C4-2B (cell line): ENCODE measurements around the gene AGBL1.

ENCODE experiments used
- ZFX ChIP-seq: fragments of 450-650 bp; IDR thresholded peaks from 2 replicates; pipeline ENCODE4 v1.6.1; 2017
- TF ChIP-seq, protein P1 (sequence below): fragments of 450-650 bp; conservative IDR thresholded peaks from 2 replicates; pipeline ENCODE4 v1.5.1; 2017; ENCODE audit warnings: mild to moderate bottlenecking

DNA sequence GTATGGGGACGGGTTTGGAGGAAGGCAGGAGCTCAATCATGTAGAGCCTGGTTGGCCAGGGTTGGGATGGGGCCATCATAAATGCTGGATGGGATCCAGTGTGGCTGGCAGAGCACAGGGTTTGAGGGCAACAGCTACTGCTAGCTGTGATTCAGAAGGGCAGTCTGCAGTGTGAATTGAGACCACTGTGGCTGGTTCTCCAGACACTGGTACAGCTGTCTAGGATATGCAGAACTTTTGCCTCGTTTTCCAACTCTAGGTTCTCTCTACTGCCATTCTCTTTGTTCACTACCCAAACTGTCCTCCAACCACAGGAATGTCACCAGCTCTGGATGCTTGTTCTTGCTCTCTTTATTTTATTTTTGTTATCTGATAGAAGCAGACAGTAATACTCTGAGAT is 543.6 kb downstream of the AGBL1 start:
- TF ChIP-seq, protein P1, sequence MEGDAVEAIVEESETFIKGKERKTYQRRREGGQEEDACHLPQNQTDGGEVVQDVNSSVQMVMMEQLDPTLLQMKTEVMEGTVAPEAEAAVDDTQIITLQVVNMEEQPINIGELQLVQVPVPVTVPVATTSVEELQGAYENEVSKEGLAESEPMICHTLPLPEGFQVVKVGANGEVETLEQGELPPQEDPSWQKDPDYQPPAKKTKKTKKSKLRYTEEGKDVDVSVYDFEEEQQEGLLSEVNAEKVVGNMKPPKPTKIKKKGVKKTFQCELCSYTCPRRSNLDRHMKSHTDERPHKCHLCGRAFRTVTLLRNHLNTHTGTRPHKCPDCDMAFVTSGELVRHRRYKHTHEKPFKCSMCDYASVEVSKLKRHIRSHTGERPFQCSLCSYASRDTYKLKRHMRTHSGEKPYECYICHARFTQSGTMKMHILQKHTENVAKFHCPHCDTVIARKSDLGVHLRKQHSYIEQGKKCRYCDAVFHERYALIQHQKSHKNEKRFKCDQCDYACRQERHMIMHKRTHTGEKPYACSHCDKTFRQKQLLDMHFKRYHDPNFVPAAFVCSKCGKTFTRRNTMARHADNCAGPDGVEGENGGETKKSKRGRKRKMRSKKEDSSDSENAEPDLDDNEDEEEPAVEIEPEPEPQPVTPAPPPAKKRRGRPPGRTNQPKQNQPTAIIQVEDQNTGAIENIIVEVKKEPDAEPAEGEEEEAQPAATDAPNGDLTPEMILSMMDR, result no peak
- TF ChIP-seq ZFX, result no peak
